Epithelial cell of esophagus (primary cell): ENCODE measurements around the gene RILP.

Source experiments
- DNase-seq: peaks from one replicate; pipeline ENCODE4 v3.0.0; 2010; ENCODE audit warnings: low read depth
- H3K4me3 ChIP-seq: 2 replicates; pipeline ENCODE4 v1.5.1; 2011; ENCODE audit warnings: mild to moderate bottlenecking, low read length, control low read depth
- CTCF ChIP-seq: IDR thresholded peaks from 2 replicates; pipeline ENCODE4 v1.5.1; 2011; ENCODE audit warnings: low read depth, mild to moderate bottlenecking, low read length, control low read depth, inconsistent platforms; ENCODE audit not compliant: insufficient read depth; ENCODE audit errors: missing control alignments

The RILP gene

GRCh38 chr17:1617620-1618174, 32.0 kb downstream of the RILP start:
- DNase-seq, result peak; percentile 81
- H3K4me3 ChIP-seq, result no peak overlapping the region

GRCh38 chr17:1616101-1616500, 33.6 kb downstream of the RILP start:
- no peak overlapping the region for H3K4me3 ChIP-seq
- no peak for DNase-seq
- no peak for TF ChIP-seq CTCF

More at GRCh38 chr17:1617620-1618174, 32.0 kb downstream of the RILP start:
- TF ChIP-seq CTCF, result no peak

GRCh38 chr17:1612400-1612799, 37.3 kb downstream of the RILP start:
- no peak overlapping the region for H3K4me3 ChIP-seq

GRCh38 chr17:1611715-1612114, 38.0 kb downstream of the RILP start:
- H3K4me3 ChIP-seq, result no peak overlapping the region
- no peak for TF ChIP-seq CTCF
- no peak for DNase-seq

More at GRCh38 chr17:1612400-1612799, 37.3 kb downstream of the RILP start:
- TF ChIP-seq CTCF, result no peak
- no peak for DNase-seq

- no peak overlapping the region for H3K4me3 ChIP-seq
- peak; percentile 78 for DNase-seq
- TF ChIP-seq CTCF, result no peak
Observed at GRCh38 chr17:1608676-1609075, 41.0 kb downstream of the RILP start.

GRCh38 chr17:1607971-1608320, 41.7 kb downstream of the RILP start:
- no peak for DNase-seq
- H3K4me3 ChIP-seq, result no peak overlapping the region
- TF ChIP-seq CTCF, result no peak

- TF ChIP-seq CTCF, result no peak
- DNase-seq, result no peak
- no peak overlapping the region for H3K4me3 ChIP-seq
Observed at GRCh38 chr17:1606352-1606985, 43.2 kb downstream of the RILP start.
